H9 (cell line): ENCODE measurements around the gene PTGIR. TPM values are rescaled to one million over a fixed set of nuclear protein-coding genes. Genes with fewer than 3 reads are reported as not detected.

Experiments
- DNase-seq: peaks from one replicate; pipeline ENCODE4 v3.0.0-alpha.2; 2017
- H2AFZ ChIP-seq: one replicate; pipeline ENCODE4 v1.6.1; 2013; ENCODE audit warnings: mild to moderate bottlenecking, low read length, control low read depth, moderate library complexity
- H2AK5ac ChIP-seq: 2 replicates; pipeline ENCODE4 v1.6.1; 2013; ENCODE audit warnings: low read length, control low read depth, mixed read lengths; ENCODE audit not compliant: insufficient read length
- H2BK120ac ChIP-seq: one replicate; pipeline ENCODE4 v1.6.1; 2013; ENCODE audit warnings: low read depth, mild to moderate bottlenecking, low read length, control low read depth, inconsistent platforms; ENCODE audit not compliant: poor library complexity, severe bottlenecking
- H2BK12ac ChIP-seq: 2 replicates; pipeline ENCODE4 v1.6.1; 2013; ENCODE audit warnings: low read length, control low read depth, mixed read lengths, low read depth; ENCODE audit not compliant: insufficient read length
- H2BK15ac ChIP-seq: 2 replicates; pipeline ENCODE4 v1.6.1; 2013; ENCODE audit warnings: low read depth, low read length, control low read depth
- H2BK20ac ChIP-seq: one replicate; pipeline ENCODE4 v1.6.1; 2013; ENCODE audit warnings: low read depth, mild to moderate bottlenecking, low read length, control low read depth, inconsistent platforms; ENCODE audit not compliant: poor library complexity, severe bottlenecking
- H2BK5ac ChIP-seq: 2 replicates; pipeline ENCODE4 v1.6.1; 2013; ENCODE audit warnings: low read length, control low read depth, mixed read lengths; ENCODE audit not compliant: insufficient read length
- H3K14ac ChIP-seq: 2 replicates; pipeline ENCODE4 v1.6.1; 2013; ENCODE audit warnings: low read length, control low read depth; ENCODE audit not compliant: insufficient read depth
- H3K18ac ChIP-seq: 2 replicates; pipeline ENCODE4 v1.6.1; 2013; ENCODE audit warnings: low read depth, mild to moderate bottlenecking, mixed read lengths, low read length, control low read depth; ENCODE audit not compliant: insufficient read length
- H3K23ac ChIP-seq: 2 replicates; pipeline ENCODE4 v1.6.1; 2013; ENCODE audit warnings: low read length, control low read depth, mixed read lengths, low read depth; ENCODE audit not compliant: insufficient read length
- H3K23me2 ChIP-seq: 2 replicates; pipeline ENCODE4 v1.6.1; 2013; ENCODE audit warnings: low read depth, mild to moderate bottlenecking, mixed read lengths, low read length, control low read depth; ENCODE audit not compliant: insufficient read length, poor library complexity, severe bottlenecking
- H3K27ac ChIP-seq: 2 replicates; pipeline ENCODE4 v1.5.1; 2013; ENCODE audit warnings: low read length, control low read depth, mixed read lengths, low read depth; ENCODE audit not compliant: insufficient read length
- H3K27me3 ChIP-seq: 2 replicates; pipeline ENCODE4 v1.6.1; 2013; ENCODE audit warnings: low read length, control low read depth, inconsistent platforms; ENCODE audit not compliant: insufficient read depth
- H3K4ac ChIP-seq: 2 replicates; pipeline ENCODE4 v1.6.1; 2013; ENCODE audit warnings: low read depth, mild to moderate bottlenecking, control low read depth, inconsistent platforms, low read length, moderate library complexity
- H3K4me1 ChIP-seq: 2 replicates; pipeline ENCODE4 v1.6.1; 2013; ENCODE audit warnings: low read length, control low read depth, inconsistent platforms; ENCODE audit not compliant: insufficient read depth
- H3K4me2 ChIP-seq: 2 replicates; pipeline ENCODE4 v1.6.1; 2013; ENCODE audit warnings: low read length, control low read depth, mixed read lengths; ENCODE audit not compliant: insufficient read length, insufficient read depth
- H3K56ac ChIP-seq: 2 replicates; pipeline ENCODE4 v1.6.1; 2013; ENCODE audit warnings: low read depth, mild to moderate bottlenecking, mixed read lengths, low read length, control low read depth; ENCODE audit not compliant: insufficient read length
- H3K79me1 ChIP-seq: 2 replicates; pipeline ENCODE4 v1.6.1; 2013; ENCODE audit warnings: low read depth, mild to moderate bottlenecking, moderate library complexity, low read length, control low read depth, inconsistent platforms; ENCODE audit not compliant: insufficient read depth, poor library complexity, severe bottlenecking
- H3K79me2 ChIP-seq: 2 replicates; pipeline ENCODE4 v1.6.1; 2013; ENCODE audit warnings: low read length, control low read depth, inconsistent platforms; ENCODE audit not compliant: insufficient read depth
- H3K9ac ChIP-seq: 2 replicates; pipeline ENCODE4 v1.6.1; 2013; ENCODE audit warnings: low read length, control low read depth, mixed read lengths; ENCODE audit not compliant: insufficient read length; ENCODE audit errors: extremely low read depth
- H3K9me3 ChIP-seq: one replicate; pipeline ENCODE4 v1.6.1; 2013; ENCODE audit warnings: low read depth, low read length, inconsistent platforms; ENCODE audit not compliant: control insufficient read depth
- H3T11ph ChIP-seq: one replicate; pipeline ENCODE4 v1.6.1; 2013; ENCODE audit warnings: mild to moderate bottlenecking, low read length, control low read depth, inconsistent platforms
- H4K20me1 ChIP-seq: one replicate; pipeline ENCODE4 v1.6.1; 2013; ENCODE audit not compliant: control insufficient read depth, insufficient read length, insufficient read depth
- H4K5ac ChIP-seq: 2 replicates; pipeline ENCODE4 v1.6.1; 2013; ENCODE audit warnings: low read depth, mild to moderate bottlenecking, mixed read lengths, low read length, control low read depth; ENCODE audit not compliant: insufficient read length
- H4K8ac ChIP-seq: replicated peaks from 2 replicates; pipeline ENCODE4 v1.6.1; 2013; ENCODE audit warnings: low read length, control low read depth, mixed read lengths, low read depth; ENCODE audit not compliant: insufficient read length
- H4K91ac ChIP-seq: 2 replicates; pipeline ENCODE4 v1.6.1; 2013; ENCODE audit warnings: low read depth, mild to moderate bottlenecking, moderate library complexity, mixed read lengths, low read length, control low read depth; ENCODE audit not compliant: insufficient read length
- H3K27ac Mint-ChIP-seq, 3 experiments: 2 replicates in 2 of 3; 3 replicates in 1 of 3; pipeline ENCODE4 v1.8.0; 2020 to 2021; ENCODE audit warnings: mixed read lengths in 3 of 3, mild to moderate bottlenecking in 1 of 3, moderate library complexity in 1 of 3
- H3K27me3 Mint-ChIP-seq: 2 replicates; pipeline ENCODE4 v1.8.0; 2021; ENCODE audit warnings: low read depth, mild to moderate bottlenecking, moderate library complexity, mixed read lengths
- H3K36me3 Mint-ChIP-seq, 3 experiments: 2 replicates in 2 of 3; 3 replicates in 1 of 3; pipeline ENCODE4 v1.8.0; 2020 to 2021; ENCODE audit warnings: low read depth in 3 of 3, mixed read lengths in 3 of 3; ENCODE audit not compliant: insufficient read depth in 1 of 3
- H3K4me1 Mint-ChIP-seq, 2 experiments: 2 replicates each; pipeline ENCODE4 v1.8.0; 2020; ENCODE audit warnings: mixed read lengths in 2 of 2
- H3K4me3 Mint-ChIP-seq, 2 experiments: 2 replicates in 1 of 2; 3 replicates in 1 of 2; pipeline ENCODE4 v1.8.0; 2020 to 2021; ENCODE audit warnings: mild to moderate bottlenecking in 2 of 2, mixed read lengths in 2 of 2, moderate library complexity in 1 of 2
- H3K9me3 Mint-ChIP-seq, 2 experiments: 2 replicates in 1 of 2; 3 replicates in 1 of 2; pipeline ENCODE4 v1.8.0; 2020; ENCODE audit warnings: mild to moderate bottlenecking in 2 of 2, mixed read lengths in 2 of 2, moderate library complexity in 1 of 2
- CTCF ChIP-seq: fragments of 200-600 bp; sonication (generic); conservative IDR thresholded peaks from 3 replicates; pipeline ENCODE4 v1.8.0; 2021; ENCODE audit warnings: antibody characterized with exemption, mild to moderate bottlenecking
- WGBS: extraction: QIAGEN DNeasy Blood & Tissue Kit; methylation state at CpG from one replicate; pipeline ENCODE4 v1.1.7; 2013; ENCODE audit warnings: missing lambda C conversion rate, low lambda C conversion rate, mixed read lengths; ENCODE audit not compliant: insufficient read length; ENCODE audit errors: extremely low coverage; 5-methylcytosine and 5-hydroxymethylcytosine counted together
- total RNA-seq: library from RNA; stranded (reverse); gene quantifications from 2 replicates; pipeline ENCODE4 v1.2.1, GENCODE V29; 2021

Gene PTGIR
- total RNA-seq, 1 experiment from 2014 or later: not detected

GRCh38 chr19:46616631-46617322 lies 8.1 kb downstream of the PTGIR start:
- no peak overlapping the region for H3K4me2 ChIP-seq
- no peak overlapping the region for H2BK15ac ChIP-seq
- H3T11ph ChIP-seq: no peak overlapping the region
- no peak overlapping the region for H3K9ac ChIP-seq
- no peaks in the 10 kb centered on the region for H3K79me1 ChIP-seq
- H2AFZ ChIP-seq: no peak overlapping the region
- H3K23me2 ChIP-seq: no peaks in the 10 kb centered on the region
- H4K5ac ChIP-seq: no peak overlapping the region
- H3K56ac ChIP-seq: no peak overlapping the region
- Mint-ChIP-seq H3K9me3 (no peaks in the 10 kb centered on the region), H3K36me3 (no peaks in the 10 kb centered on the region), H3K27ac (no peak overlapping the region; a peak in 1 of 7 replicates), H3K4me1 (peaks cover 11 to 27% of the 10 kb centered on the region in 2 experiments; a peak in 3 of 4 replicates), H3K4me3 (no peak overlapping the region; a peak in 1 of 5 replicates), H3K27me3 (peaks cover 11% of the 10 kb centered on the region)
- H3K14ac ChIP-seq: no peak overlapping the region; the same call in 1 of the 2 replicates
- no peak overlapping the region for H2BK20ac ChIP-seq
- H3K27ac ChIP-seq: no peak overlapping the region
- H2BK5ac ChIP-seq: no peak overlapping the region
- H3K23ac ChIP-seq: no peak overlapping the region
- no peak overlapping the region for H2AK5ac ChIP-seq
- H3K79me2 ChIP-seq: no peaks in the 10 kb centered on the region
- H2BK120ac ChIP-seq: no peak overlapping the region
- no peaks in the 10 kb centered on the region for H4K20me1 ChIP-seq
- no peak overlapping the region for H4K8ac ChIP-seq
- peak; percentile 75 for TF ChIP-seq CTCF
- no peaks in the 10 kb centered on the region; the same call in 1 of the 2 replicates for H3K4me1 ChIP-seq
- no peaks in the 10 kb centered on the region for H3K27me3 ChIP-seq
- no CpG with 5 or more reads among the region's 17 CpGs for WGBS
- H3K18ac ChIP-seq: no peak overlapping the region
- H3K9me3 ChIP-seq: no peaks in the 10 kb centered on the region
- no peak overlapping the region for H2BK12ac ChIP-seq
- peak; percentile 82 for DNase-seq
- no peak overlapping the region for H4K91ac ChIP-seq
- no peak overlapping the region for H3K4ac ChIP-seq
